Body of pancreas (tissue), 4 donors: ENCODE results near the gene PPL.

Experiments
- CTCF ChIP-seq, 7 experiments: fragments of 450-650 bp in 4 of 7; fragments of 200-600 bp in 3 of 7; sonication (generic) in 3 of 7; IDR thresholded peaks; one replicate each; pipeline ENCODE4 v1.5.1; 2016 to 2019; ENCODE audit warnings: antibody characterized with exemption in 7 of 7
- POLR2A ChIP-seq, 3 donors: fragments of 450-650 bp; IDR thresholded peaks; one replicate each; pipeline ENCODE4 v1.6.1; 2016; ENCODE audit warnings: antibody characterized with exemption in 3 of 3, mild to moderate bottlenecking in 2 of 3

- no peak for TF ChIP-seq CTCF (IDR thresholded peaks at IDR 0.05)
- no peak for TF ChIP-seq POLR2A (IDR thresholded peaks at IDR 0.05)
Observed at GRCh38 chr16:4864728-4865127, 72.2 kb downstream of the PPL start.
